Measurements from ENCODE around the gene CDKAL1.

- no peak for TF ChIP-seq REST (IDR thresholded peaks at IDR 0.05; ENCODE audit: insufficient read depth in 1 of 2, low read depth in 2 of 2, low read length in 2 of 2)
- no peak for TF ChIP-seq POLR2AphosphoS5 (IDR thresholded peaks at IDR 0.05; ENCODE audit: low read depth, low read length)
- TF ChIP-seq TAF1 (IDR thresholded peaks at IDR 0.05; ENCODE audit: borderline replicate concordance, insufficient read depth, low read length): no peak
These were observed 131.0 kb downstream of the CDKAL1 start for GRCh38 chr6:20665290-20665689.
